ENCODE measurements around the gene OR1E1. TPM values are rescaled to one million over a fixed set of nuclear protein-coding genes. Genes with fewer than 3 reads are reported as not detected.

The OR1E1 gene, protein sequence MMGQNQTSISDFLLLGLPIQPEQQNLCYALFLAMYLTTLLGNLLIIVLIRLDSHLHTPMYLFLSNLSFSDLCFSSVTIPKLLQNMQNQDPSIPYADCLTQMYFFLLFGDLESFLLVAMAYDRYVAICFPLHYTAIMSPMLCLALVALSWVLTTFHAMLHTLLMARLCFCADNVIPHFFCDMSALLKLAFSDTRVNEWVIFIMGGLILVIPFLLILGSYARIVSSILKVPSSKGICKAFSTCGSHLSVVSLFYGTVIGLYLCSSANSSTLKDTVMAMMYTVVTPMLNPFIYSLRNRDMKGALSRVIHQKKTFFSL
- not detected in 2 replicates for total RNA-seq (2014; rRNA removed; shearing (Covaris generic))
- polyA plus RNA-seq (2016; fragmentation: Nextera tagmentation; extraction: Ambion mirVana), result not detected in 2 replicates
- long read RNA-seq, result 0 reads

DNA sequence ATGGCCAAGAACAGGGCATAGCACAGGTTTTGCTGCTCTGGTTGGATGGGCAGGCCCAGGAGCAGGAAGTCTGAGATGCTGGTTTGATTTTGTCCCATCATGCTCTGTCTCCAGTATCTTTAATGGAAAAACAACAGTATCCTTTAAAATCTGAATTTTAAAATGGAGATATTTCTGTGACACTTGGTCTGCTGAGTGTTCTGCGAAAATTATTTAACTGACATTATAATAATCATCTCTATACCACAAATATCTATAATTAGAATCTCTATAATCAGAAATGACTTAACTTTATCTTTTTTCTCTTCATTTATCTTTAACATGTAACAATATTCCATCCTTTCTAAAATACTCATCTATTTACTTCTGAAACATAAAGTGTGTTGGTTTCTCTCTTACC, at the start of gene OR1E1:
OR1E1 (minus strand) TSS at position 101 of the 400 bp plus-strand sequence; CDS start at position 101, 0 bp downstream.
- 0 out of 2 replicates have a peak, but pooled peaks cover 9% of the 10 kb centered on the region for H3K9me2 ChIP-seq (ENCODE audit: insufficient read depth)
- TF ChIP-seq ZNF331 (CRISPR knock-in tag; IDR thresholded peaks at IDR 0.05; ENCODE audit: low read depth) (no peak), EZH2 (IDR thresholded peaks at IDR 0.05; ENCODE audit: low read depth, unreplicated experiment) (no peak), NANOG (IDR thresholded peaks at IDR 0.05; ENCODE audit: borderline replicate concordance) (no peak), STAT1 (IDR thresholded peaks at IDR 0.05; ENCODE audit: unreplicated experiment) (no peak), REST (IDR thresholded peaks at IDR 0.05; ENCODE audit: unreplicated experiment) (no peak), JUNB (IDR thresholded peaks at IDR 0.05; ENCODE audit: unreplicated experiment) (no peak), ZNF462 (CRISPR knock-in tag; IDR thresholded peaks at IDR 0.05) (no peak), CREB1 (CRISPR knock-in tag; IDR thresholded peaks at IDR 0.05; ENCODE audit: low read depth) (no peak), EZH2phosphoT487 (IDR thresholded peaks at IDR 0.05; ENCODE audit: unreplicated experiment) (no peak), POLR2AphosphoS5 (IDR thresholded peaks at IDR 0.05; ENCODE audit: low read depth) (no peak), ETS1 (IDR thresholded peaks at IDR 0.05) (no peak), ZNF114 (CRISPR knock-in tag; IDR thresholded peaks at IDR 0.05) (no peak)
- TF ChIP-seq, protein P1, sequence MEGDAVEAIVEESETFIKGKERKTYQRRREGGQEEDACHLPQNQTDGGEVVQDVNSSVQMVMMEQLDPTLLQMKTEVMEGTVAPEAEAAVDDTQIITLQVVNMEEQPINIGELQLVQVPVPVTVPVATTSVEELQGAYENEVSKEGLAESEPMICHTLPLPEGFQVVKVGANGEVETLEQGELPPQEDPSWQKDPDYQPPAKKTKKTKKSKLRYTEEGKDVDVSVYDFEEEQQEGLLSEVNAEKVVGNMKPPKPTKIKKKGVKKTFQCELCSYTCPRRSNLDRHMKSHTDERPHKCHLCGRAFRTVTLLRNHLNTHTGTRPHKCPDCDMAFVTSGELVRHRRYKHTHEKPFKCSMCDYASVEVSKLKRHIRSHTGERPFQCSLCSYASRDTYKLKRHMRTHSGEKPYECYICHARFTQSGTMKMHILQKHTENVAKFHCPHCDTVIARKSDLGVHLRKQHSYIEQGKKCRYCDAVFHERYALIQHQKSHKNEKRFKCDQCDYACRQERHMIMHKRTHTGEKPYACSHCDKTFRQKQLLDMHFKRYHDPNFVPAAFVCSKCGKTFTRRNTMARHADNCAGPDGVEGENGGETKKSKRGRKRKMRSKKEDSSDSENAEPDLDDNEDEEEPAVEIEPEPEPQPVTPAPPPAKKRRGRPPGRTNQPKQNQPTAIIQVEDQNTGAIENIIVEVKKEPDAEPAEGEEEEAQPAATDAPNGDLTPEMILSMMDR (conservative IDR thresholded peaks at IDR 0.05; ENCODE audit: low read depth in 2 of 2), result no peak

More for the DNA sequence above, at the start of gene OR1E1:
- Histone ChIP-seq H2AFZ (no peak within 1 kb of the TSS), H3K4me3 (no peak within 1 kb of the TSS), H3K4me2 (no peak within 1 kb of the TSS), H3F3A (replicated peaks; ENCODE audit: low read depth) (no peaks in the 10 kb centered on the region), H3K79me2 (replicated peaks; ENCODE audit: insufficient read depth) (no peaks in the 10 kb centered on the region), H3K27ac (ENCODE audit: low read depth) (no peak within 1 kb of the TSS), H3K36me3 (ENCODE audit: insufficient read depth) (no peaks in the 10 kb centered on the region), H3K27me3 (ENCODE audit: insufficient read depth) (no peaks in the 10 kb centered on the region), H3K4me1 (ENCODE audit: insufficient read depth) (no peaks in the 10 kb centered on the region), H4K20me1 (replicated peaks; ENCODE audit: insufficient read depth) (no peaks in the 10 kb centered on the region)
- no peak for ATAC-seq
- H3K27me3 Mint-ChIP-seq (ENCODE audit: insufficient read depth, low read depth, poor library complexity), result no peaks in the 10 kb centered on the region
- H3K4me1 Mint-ChIP-seq, result no peaks in the 10 kb centered on the region
- H3K27ac Mint-ChIP-seq, result no peak within 1 kb of the TSS
- peaks cover 3% of the 10 kb centered on the region; the same call in 1 of the 3 replicates for H3K36me3 Mint-ChIP-seq (ENCODE audit: low read depth)
- no peak for DNase-seq (ENCODE audit: low spot score)
- no peak within 1 kb of the TSS for H3K4me3 Mint-ChIP-seq
- peaks cover 50% of the 10 kb centered on the region for H3K9me3 Mint-ChIP-seq

All from GM23338 (cell line).